Skeletal muscle cell (primary cell): ENCODE measurements around the gene HMG20B.
"Not testable (repeated sequence)": the region's sequence is repeated elsewhere in the genome, so short reads cannot be mapped to it uniquely, and the experiment has no call there.

ENCODE experiments used
- DNase-seq: peaks from one replicate; pipeline ENCODE4 v3.0.0-alpha.2; 2010; ENCODE audit warnings: low read depth
- H3K4me3 ChIP-seq: 2 replicates; pipeline ENCODE4 v1.5.1; 2011; ENCODE audit warnings: low read depth, mild to moderate bottlenecking, control low read depth, low read length, moderate library complexity

The HMG20B gene

GRCh38 chr19:3551792-3552095 lies 21.0 kb upstream of the HMG20B start:
- DNase-seq: no peak
- no peak overlapping the region for H3K4me3 ChIP-seq

GRCh38 chr19:3554254-3555083 lies 18.3 kb upstream of the HMG20B start:
- DNase-seq: no peak
- H3K4me3 ChIP-seq: no peak overlapping the region

GRCh38 chr19:3555653-3556422 lies 16.9 kb upstream of the HMG20B start:
- peak overlapping the region; percentile 70 for H3K4me3 ChIP-seq

GRCh38 chr19:3556423-3556977 lies 16.2 kb upstream of the HMG20B start:
- no peak for DNase-seq
- H3K4me3 ChIP-seq: peak overlapping the region; percentile 70

More at GRCh38 chr19:3555653-3556422, 16.9 kb upstream of the HMG20B start:
- DNase-seq: no peak

GRCh38 chr19:3556978-3557460 lies 15.7 kb upstream of the HMG20B start:
- H3K4me3 ChIP-seq: peak overlapping the region; percentile 70

GRCh38 chr19:3557461-3558248 lies 15.1 kb upstream of the HMG20B start, which contains the start of gene MFSD12:
Gene MFSD12, minus strand, starts transcription at chr19:3557586. Its CDS starts 183 bp downstream, at chr19:3557403.
- peak; percentile 71 for DNase-seq
- peak within 1 kb of the TSS; percentile 70 for H3K4me3 ChIP-seq

More at GRCh38 chr19:3556978-3557460, 15.7 kb upstream of the HMG20B start:
- no peak for DNase-seq

- H3K4me3 ChIP-seq: no peak overlapping the region
- no peak for DNase-seq
Measured at GRCh38 chr19:3563709-3564524, 8.8 kb upstream of the HMG20B start.

GRCh38 chr19:3565139-3565538 lies 7.6 kb upstream of the HMG20B start:
- H3K4me3 ChIP-seq: no peak overlapping the region
- DNase-seq: no peak

- not testable (repeated sequence) for DNase-seq, H3K4me3 ChIP-seq
Measured at GRCh38 chr19:3570042-3570441, 2.7 kb upstream of the HMG20B start.

- no peak for DNase-seq
- no peak overlapping the region for H3K4me3 ChIP-seq
Measured at GRCh38 chr19:3570606-3571011, 2.1 kb upstream of the HMG20B start.

- DNase-seq: peak; percentile 99
- H3K4me3 ChIP-seq: peak overlapping the region; percentile 62
Measured at GRCh38 chr19:3572132-3572854, 451 bp upstream of the HMG20B start.

GRCh38 chr19:3573162-3573857 lies 566 bp downstream of the HMG20B start:
- peak overlapping the region; percentile 94 for H3K4me3 ChIP-seq
- DNase-seq: no peak

- peak; percentile 84 for DNase-seq
- H3K4me3 ChIP-seq: peak overlapping the region; percentile 94
Measured at GRCh38 chr19:3573858-3574637, 1.3 kb downstream of the HMG20B start.

GRCh38 chr19:3575260-3575741 lies 2.6 kb downstream of the HMG20B start:
- no peak for DNase-seq
- H3K4me3 ChIP-seq: no peak overlapping the region

GRCh38 chr19:3575949-3576673 lies 3.4 kb downstream of the HMG20B start:
- H3K4me3 ChIP-seq: peak overlapping the region; percentile 34
- no peak for DNase-seq
